GM12892 (cell line): Measurements from ENCODE around the gene NF2.
A peak's percentile ranks its signal among the peaks of the same experiment; 100 is the strongest.

Experiments used
- DNase-seq: peaks from one replicate; pipeline ENCODE4 v3.0.0; 2011; ENCODE audit not compliant: insufficient read length
- FAIRE-seq: peaks from 2 replicates; lab custom pipeline; 2011; peaks lifted over from hg19 to GRCh38; lab: Jason Lieb, UNC
- POLR2A ChIP-seq: IDR thresholded peaks from 2 replicates; pipeline ENCODE4 v1.6.1; 2011; ENCODE audit warnings: low read depth, low read length, control low read depth
- POLR2AphosphoS5 ChIP-seq: IDR thresholded peaks from 2 replicates; pipeline ENCODE4 v1.6.1; 2011; ENCODE audit warnings: low read depth, low read length, control low read depth
- TAF1 ChIP-seq: IDR thresholded peaks from 2 replicates; pipeline ENCODE4 v1.6.1; 2011; ENCODE audit warnings: low read depth, mild to moderate bottlenecking, control low read depth, low read length, borderline replicate concordance

NF2 gene

GRCh38 chr22:29660021-29660420 is 56.6 kb downstream of the NF2 start:
- DNase-seq, result no peak
- TF ChIP-seq POLR2AphosphoS5, result no peak
- no peak for TF ChIP-seq TAF1
- no peak for TF ChIP-seq POLR2A
- FAIRE-seq, result no peak

GRCh38 chr22:29661336-29661735 is 57.9 kb downstream of the NF2 start:
- TF ChIP-seq POLR2A, result no peak
- TF ChIP-seq POLR2AphosphoS5, result no peak
- no peak for TF ChIP-seq TAF1
- DNase-seq (no peak), FAIRE-seq (no peak)

- TF ChIP-seq POLR2A (no peak), POLR2AphosphoS5 (no peak), TAF1 (no peak)
- FAIRE-seq, result no peak
- no peak for DNase-seq
Measured at GRCh38 chr22:29663180-29663821, 59.9 kb downstream of the NF2 start.

GRCh38 chr22:29665486-29665885 is 62.1 kb downstream of the NF2 start:
- DNase-seq (no peak), FAIRE-seq (no peak)
- no peak for TF ChIP-seq POLR2A

- no peak for DNase-seq
- FAIRE-seq, result no peak
- TF ChIP-seq TAF1, result no peak
- no peak for TF ChIP-seq POLR2A
Measured at GRCh38 chr22:29668673-29669072, 65.2 kb downstream of the NF2 start.

DNA sequence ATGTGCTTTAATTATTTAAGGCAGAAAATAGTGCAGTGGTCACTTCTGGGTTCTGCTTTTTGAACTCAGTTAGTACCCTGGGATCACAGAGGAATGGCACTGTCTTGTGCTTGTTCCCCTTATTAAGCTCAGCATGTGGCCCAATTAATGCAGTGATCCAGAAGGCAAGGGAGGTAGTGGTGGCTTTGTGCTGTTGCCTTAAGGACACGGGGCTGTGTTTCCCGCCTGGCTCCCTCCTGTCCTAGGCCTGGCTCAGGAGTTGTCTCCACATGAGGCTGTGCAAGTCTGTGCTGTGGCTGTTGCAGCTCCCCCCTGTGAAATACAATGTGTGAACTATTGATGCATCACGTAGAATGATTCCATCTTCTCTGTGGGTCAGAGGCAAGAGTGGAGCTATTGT is 67.2 kb downstream of the NF2 start:
- FAIRE-seq (no peak), DNase-seq (no peak)
- no peak for TF ChIP-seq TAF1
- no peak for TF ChIP-seq POLR2AphosphoS5
- no peak for TF ChIP-seq POLR2A

- DNase-seq (no peak), FAIRE-seq (no peak)
- TF ChIP-seq POLR2A (no peak), POLR2AphosphoS5 (no peak), TAF1 (no peak)
Measured at GRCh38 chr22:29673361-29674066, 70.1 kb downstream of the NF2 start.

DNA sequence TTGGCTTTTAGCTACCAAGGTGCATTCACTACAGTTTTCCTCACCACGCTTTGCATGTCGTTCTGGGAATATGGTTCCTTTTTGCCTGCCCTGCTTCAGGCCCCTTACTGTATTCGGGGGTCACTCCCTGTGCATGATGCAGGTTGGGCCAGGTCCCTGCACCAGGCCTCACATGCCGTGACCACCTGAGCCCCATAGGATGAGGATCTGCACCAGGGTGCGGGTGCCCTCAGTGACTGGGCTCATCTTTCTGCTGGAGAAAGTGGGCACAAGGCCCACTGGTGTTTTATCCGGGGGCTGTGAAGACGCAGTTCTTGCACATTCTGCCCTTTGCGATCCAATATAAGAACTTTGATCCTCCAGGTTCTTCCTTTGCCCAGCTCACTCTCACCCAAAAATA is 70.7 kb downstream of the NF2 start:
- DNase-seq (no peak), FAIRE-seq (no peak)

GRCh38 chr22:29679316-29679715 is 75.9 kb downstream of the NF2 start:
- DNase-seq (no peak), FAIRE-seq (no peak)
- TF ChIP-seq TAF1 (no peak), POLR2A (no peak), POLR2AphosphoS5 (no peak)

More for the DNA sequence above, 70.7 kb downstream of the NF2 start:
- TF ChIP-seq POLR2AphosphoS5 (no peak), POLR2A (no peak), TAF1 (no peak)

DNA sequence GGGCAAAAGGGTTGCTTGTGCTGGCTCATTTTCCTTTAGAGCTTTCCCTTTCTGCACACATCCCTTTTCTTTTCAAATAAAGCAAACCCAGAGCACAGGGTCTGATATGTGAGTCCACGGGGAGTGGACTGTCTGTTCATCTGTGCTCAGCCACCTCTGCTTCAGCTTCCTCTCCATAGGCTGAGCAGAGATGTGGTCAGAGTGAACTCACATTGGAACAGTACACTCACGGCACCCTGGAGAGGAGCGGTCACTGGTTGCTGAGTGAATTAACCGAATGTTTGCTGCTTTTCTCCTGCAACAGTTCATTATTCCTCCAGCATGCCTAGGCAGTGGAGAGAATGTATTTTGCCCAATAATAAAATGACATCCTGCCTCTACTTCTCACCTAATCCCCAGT is 80.1 kb downstream of the NF2 start:
- DNase-seq (no peak), FAIRE-seq (no peak)
- TF ChIP-seq TAF1, result no peak

- no peak for DNase-seq
- no peak for FAIRE-seq
- TF ChIP-seq TAF1 (no peak), POLR2AphosphoS5 (no peak), POLR2A (no peak)
Measured at GRCh38 chr22:29684244-29684643, 80.8 kb downstream of the NF2 start.

DNA sequence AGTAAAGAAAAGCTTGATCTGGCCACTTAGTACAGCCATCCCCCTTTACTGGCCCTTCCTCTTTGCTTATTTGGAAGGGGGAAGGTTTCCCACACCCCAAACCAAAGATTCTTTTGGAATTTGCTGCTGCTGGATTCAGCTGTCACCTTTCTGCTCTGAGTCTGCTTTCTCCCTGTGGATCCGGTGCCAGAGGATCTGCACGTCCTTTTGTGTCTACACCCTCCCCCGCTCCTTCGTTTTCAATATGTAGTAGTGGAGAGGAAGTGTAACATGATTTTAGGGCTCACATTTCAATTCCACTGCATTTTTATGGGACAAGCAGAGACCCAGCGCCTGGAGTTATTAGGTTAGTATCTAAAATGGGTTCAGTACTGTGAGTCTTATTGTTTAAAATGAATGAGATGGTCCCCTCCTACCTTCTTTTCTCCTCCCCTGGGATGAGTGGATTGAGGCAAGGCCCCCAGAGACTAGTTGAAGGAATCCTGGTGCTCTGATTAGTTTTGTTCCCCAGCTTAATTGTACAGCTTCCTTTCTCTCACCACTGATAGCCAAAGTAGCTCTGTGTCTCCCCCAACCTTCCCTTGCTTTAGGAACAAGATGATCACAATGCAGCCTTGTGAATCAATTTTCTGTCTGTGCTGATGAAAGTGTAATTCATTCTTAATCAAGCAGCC is 85.9 kb downstream of the NF2 start:
- DNase-seq (no peak), FAIRE-seq (no peak)
- TF ChIP-seq POLR2AphosphoS5, result no peak
- TF ChIP-seq TAF1, result no peak
- TF ChIP-seq POLR2A, result no peak

DNA sequence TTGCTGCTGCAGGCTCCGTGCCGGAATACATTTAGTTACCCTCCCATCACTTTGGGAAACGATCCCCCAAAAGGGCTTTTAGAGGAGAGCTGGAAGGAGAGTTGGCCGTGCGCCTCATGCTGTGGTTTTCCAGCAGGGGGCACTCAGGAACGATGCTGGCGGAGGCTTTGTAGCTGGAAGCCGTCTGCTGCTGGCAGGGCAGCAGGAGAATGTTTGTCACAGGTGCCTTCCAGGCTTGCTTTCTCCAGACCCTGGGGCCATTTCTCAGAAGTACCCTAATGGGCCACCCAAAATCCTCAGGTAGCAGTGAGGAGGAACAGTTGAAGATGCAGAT is 86.4 kb downstream of the NF2 start:
- TF ChIP-seq POLR2AphosphoS5, result no peak
- no peak for TF ChIP-seq TAF1
- no peak for TF ChIP-seq POLR2A
- FAIRE-seq, result peak; percentile 62
- no peak for DNase-seq
